GM12875 (cell line): Measurements from ENCODE around the gene COPE.
A peak's percentile ranks its signal among the peaks of the same experiment; 100 is the strongest.

Experiments
- H3K4me3 ChIP-seq: one replicate; pipeline ENCODE4 v1.5.1; 2011; ENCODE audit warnings: low read depth, low read length, control low read depth
- TF ChIP-seq, protein P1 (sequence below): IDR thresholded peaks from 2 replicates; pipeline ENCODE4 v1.5.1; 2011; ENCODE audit warnings: low read depth, mild to moderate bottlenecking, control low read depth, inconsistent platforms, low read length, moderate library complexity, borderline replicate concordance; ENCODE audit not compliant: insufficient read depth

COPE gene

DNA sequence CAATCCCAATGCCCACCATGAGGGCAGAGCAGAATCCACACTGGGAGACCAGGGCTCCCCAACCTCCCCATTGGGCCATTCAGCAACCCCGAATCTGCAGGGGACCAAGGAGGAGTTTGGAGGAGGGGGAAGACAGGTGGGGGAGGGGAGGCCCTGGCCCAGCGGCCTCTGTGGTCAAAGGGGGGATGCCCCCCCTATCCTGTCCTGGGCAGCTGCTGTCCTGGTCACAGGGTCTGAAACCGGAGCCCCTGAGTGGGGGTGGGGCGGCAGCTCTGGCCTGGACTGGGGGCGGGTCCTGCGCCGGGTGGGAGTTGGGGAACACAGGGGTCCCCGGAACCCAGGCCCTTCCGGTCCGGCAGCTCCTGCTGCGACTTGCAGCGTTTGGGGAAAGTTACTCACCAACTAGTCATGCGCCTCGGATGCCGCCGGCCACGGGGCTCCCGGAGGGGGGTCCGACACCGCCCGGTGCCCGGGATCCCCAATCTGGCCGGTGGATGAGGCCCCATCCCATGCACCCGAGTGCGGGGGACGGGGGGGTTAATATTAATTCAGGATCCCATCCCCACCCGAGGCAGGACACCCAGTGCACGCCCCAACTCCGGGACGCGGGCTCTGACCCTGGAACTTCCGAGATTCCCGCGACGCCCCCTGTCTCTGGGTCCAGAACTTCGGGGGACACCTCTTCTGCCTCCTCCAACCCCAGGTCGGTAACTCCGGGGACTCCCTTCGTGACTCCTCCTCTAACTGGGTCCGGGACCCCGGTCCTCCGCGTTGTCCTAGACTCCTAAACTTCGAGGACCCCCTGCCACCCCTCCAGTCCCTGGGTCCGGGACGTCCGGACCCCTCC, 21.0 kb upstream of the COPE start:
- H3K4me3 ChIP-seq: no peak overlapping the region
- TF ChIP-seq, protein P1, sequence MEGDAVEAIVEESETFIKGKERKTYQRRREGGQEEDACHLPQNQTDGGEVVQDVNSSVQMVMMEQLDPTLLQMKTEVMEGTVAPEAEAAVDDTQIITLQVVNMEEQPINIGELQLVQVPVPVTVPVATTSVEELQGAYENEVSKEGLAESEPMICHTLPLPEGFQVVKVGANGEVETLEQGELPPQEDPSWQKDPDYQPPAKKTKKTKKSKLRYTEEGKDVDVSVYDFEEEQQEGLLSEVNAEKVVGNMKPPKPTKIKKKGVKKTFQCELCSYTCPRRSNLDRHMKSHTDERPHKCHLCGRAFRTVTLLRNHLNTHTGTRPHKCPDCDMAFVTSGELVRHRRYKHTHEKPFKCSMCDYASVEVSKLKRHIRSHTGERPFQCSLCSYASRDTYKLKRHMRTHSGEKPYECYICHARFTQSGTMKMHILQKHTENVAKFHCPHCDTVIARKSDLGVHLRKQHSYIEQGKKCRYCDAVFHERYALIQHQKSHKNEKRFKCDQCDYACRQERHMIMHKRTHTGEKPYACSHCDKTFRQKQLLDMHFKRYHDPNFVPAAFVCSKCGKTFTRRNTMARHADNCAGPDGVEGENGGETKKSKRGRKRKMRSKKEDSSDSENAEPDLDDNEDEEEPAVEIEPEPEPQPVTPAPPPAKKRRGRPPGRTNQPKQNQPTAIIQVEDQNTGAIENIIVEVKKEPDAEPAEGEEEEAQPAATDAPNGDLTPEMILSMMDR: no peak

- H3K4me3 ChIP-seq: no peak overlapping the region
- TF ChIP-seq, protein P1: no peak
Observed at GRCh38 chr19:18939163-18939562, 20.0 kb upstream of the COPE start.

DNA sequence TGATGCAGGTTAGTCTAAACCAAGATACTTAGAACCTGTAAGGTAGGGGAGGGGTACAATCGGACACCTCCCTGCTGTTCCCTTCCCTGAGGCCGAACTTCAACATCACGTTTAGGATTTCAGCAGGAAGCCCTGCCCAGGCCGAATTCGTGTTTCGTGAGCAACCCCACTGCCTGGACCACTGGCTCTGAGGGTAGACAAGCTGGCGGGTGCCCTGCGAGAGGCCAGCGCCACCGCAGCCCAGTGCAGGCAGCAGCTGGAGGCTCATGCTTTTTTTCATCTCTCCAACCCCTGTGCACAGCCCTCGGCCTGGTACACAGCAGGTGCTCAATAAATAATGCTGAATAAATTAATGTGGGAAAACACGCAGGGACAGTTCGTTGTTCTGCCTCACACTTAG, 14.1 kb upstream of the COPE start:
- TF ChIP-seq, protein P1: no peak
- H3K4me3 ChIP-seq: no peak overlapping the region

DNA sequence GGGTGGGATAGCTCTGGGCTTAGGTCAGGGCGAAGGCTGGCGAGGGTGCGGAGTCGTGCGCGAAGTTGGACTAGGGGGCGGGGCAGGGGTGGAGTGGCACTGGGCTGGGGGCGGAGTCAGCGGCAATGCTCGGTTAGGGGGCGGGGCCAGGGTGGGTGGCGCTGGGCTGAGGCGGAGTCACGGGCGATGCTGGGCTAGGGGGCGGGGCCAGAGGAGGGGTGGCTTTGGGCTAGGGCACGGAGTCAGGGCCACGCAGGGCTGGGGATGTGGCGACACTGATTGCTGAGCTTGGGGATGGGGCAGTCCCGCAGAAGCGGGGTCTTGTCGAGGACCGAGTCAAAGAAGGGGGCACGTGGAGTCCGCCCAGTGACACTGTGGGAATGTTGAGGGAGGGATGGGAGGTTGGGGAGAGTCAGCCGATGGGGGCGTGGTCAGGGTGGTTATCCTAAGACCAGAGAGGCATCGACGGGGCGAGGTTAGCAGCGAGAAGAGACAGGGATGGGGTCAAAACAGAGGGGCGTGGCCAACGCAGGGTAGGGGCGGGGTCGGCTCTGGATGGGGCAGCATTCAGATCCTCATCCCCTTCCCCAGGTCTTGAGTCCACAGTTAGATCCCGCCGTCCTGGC, 13.1 kb upstream of the COPE start:
- H3K4me3 ChIP-seq: peak overlapping the region; percentile 10
- TF ChIP-seq, protein P1: no peak

- TF ChIP-seq, protein P1: no peak
- no peak overlapping the region for H3K4me3 ChIP-seq
Observed at GRCh38 chr19:18931316-18932162, 12.4 kb upstream of the COPE start.

GRCh38 chr19:18929311-18929710, 10.1 kb upstream of the COPE start:
- no peak overlapping the region for H3K4me3 ChIP-seq
- TF ChIP-seq, protein P1: no peak
